Measurements from ENCODE around the gene RPTOR. TPM values are rescaled to one million over a fixed set of nuclear protein-coding genes. Genes with fewer than 3 reads are reported as not detected.
"Not testable (repeated sequence)": the region's sequence is repeated elsewhere in the genome, so short reads cannot be mapped to it uniquely, and the experiment has no call there.

Gene RPTOR
- total and polyA plus RNA-seq, 2 donors (not counting 1 experiment from before 2014, with no cell fraction given): 6.7 to 22.8 TPM

- H3K4me2 ChIP-seq (ENCODE audit: extremely low read depth, insufficient read depth, low read length): no peak overlapping the region
- H3K9ac ChIP-seq (ENCODE audit: insufficient read depth, low read length): no peak overlapping the region
- H3K4me3 ChIP-seq (replicated peaks in 1 of 4; ENCODE audit: control extremely low read depth in 1 of 4, insufficient read depth in 1 of 4, low read depth in 3 of 4, low read length in 4 of 4): no peak overlapping the region
- peaks cover 2% of the 10 kb centered on the region for H3K27me3 ChIP-seq (ENCODE audit: control insufficient read depth, insufficient read depth, low read length)
- no peak overlapping the region for H3K27ac ChIP-seq (ENCODE audit: insufficient read depth, low read length)
- peaks cover 4% of the 10 kb centered on the region for H3K4me1 ChIP-seq (ENCODE audit: control insufficient read depth, extremely low read depth, insufficient read depth, low read length)
- TF ChIP-seq, protein P1, sequence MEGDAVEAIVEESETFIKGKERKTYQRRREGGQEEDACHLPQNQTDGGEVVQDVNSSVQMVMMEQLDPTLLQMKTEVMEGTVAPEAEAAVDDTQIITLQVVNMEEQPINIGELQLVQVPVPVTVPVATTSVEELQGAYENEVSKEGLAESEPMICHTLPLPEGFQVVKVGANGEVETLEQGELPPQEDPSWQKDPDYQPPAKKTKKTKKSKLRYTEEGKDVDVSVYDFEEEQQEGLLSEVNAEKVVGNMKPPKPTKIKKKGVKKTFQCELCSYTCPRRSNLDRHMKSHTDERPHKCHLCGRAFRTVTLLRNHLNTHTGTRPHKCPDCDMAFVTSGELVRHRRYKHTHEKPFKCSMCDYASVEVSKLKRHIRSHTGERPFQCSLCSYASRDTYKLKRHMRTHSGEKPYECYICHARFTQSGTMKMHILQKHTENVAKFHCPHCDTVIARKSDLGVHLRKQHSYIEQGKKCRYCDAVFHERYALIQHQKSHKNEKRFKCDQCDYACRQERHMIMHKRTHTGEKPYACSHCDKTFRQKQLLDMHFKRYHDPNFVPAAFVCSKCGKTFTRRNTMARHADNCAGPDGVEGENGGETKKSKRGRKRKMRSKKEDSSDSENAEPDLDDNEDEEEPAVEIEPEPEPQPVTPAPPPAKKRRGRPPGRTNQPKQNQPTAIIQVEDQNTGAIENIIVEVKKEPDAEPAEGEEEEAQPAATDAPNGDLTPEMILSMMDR (conservative IDR thresholded peaks at IDR 0.05 in 1 of 2, IDR thresholded peaks at IDR 0.05 in 1 of 2; ENCODE audit: low read depth in 1 of 2, low read length in 2 of 2): no peak
- TF ChIP-seq EZH2 (IDR thresholded peaks at IDR 0.05; ENCODE audit: low read length, missing control alignments): no peak
- no peaks in the 10 kb centered on the region for H3K9me3 ChIP-seq (ENCODE audit: control insufficient read depth, insufficient read depth, low read depth, low read length)
- H3K79me2 ChIP-seq (ENCODE audit: control insufficient read depth, insufficient read depth, low read length): no peaks in the 10 kb centered on the region
- DNase-seq (ENCODE audit: low read depth in 2 of 2): no peak
- H2AFZ ChIP-seq (ENCODE audit: low read length): no peak overlapping the region
- H4K20me1 ChIP-seq (ENCODE audit: control insufficient read depth, extremely low read depth, insufficient read depth, low read length): no peaks in the 10 kb centered on the region
- no peaks in the 10 kb centered on the region for H3K36me3 ChIP-seq (ENCODE audit: control insufficient read depth, insufficient read depth, low read length)
Observed at GRCh38 chr17:80503031-80503430, 41.6 kb upstream of the RPTOR start.

- Histone ChIP-seq H4K20me1 (ENCODE audit: control insufficient read depth, extremely low read depth, insufficient read depth, low read length) (no peaks in the 10 kb centered on the region), H3K4me2 (ENCODE audit: extremely low read depth, insufficient read depth, low read length) (no peak overlapping the region), H3K4me1 (ENCODE audit: control insufficient read depth, extremely low read depth, insufficient read depth, low read length) (no peaks in the 10 kb centered on the region), H3K79me2 (ENCODE audit: control insufficient read depth, insufficient read depth, low read length) (no peaks in the 10 kb centered on the region), H3K9ac (ENCODE audit: insufficient read depth, low read length) (no peak overlapping the region), H3K27ac (ENCODE audit: insufficient read depth, low read length) (no peak overlapping the region), H3K27me3 (ENCODE audit: control insufficient read depth, insufficient read depth, low read length) (peaks cover 2% of the 10 kb centered on the region), H3K36me3 (ENCODE audit: control insufficient read depth, insufficient read depth, low read length) (no peaks in the 10 kb centered on the region), H3K4me3 (replicated peaks in 1 of 4; ENCODE audit: control extremely low read depth in 1 of 4, insufficient read depth in 1 of 4, low read depth in 3 of 4, low read length in 4 of 4) (no peak overlapping the region), H3K9me3 (ENCODE audit: control insufficient read depth, insufficient read depth, low read depth, low read length) (no peaks in the 10 kb centered on the region), H2AFZ (ENCODE audit: low read length) (no peak overlapping the region)
- DNase-seq (ENCODE audit: low read depth in 2 of 2): no peak
- no peak for TF ChIP-seq EZH2 (IDR thresholded peaks at IDR 0.05; ENCODE audit: low read length, missing control alignments)
- TF ChIP-seq, protein P1 (conservative IDR thresholded peaks at IDR 0.05 in 1 of 2, IDR thresholded peaks at IDR 0.05 in 1 of 2; ENCODE audit: low read depth in 1 of 2, low read length in 2 of 2): no peak
Observed at GRCh38 chr17:80503921-80504320, 40.7 kb upstream of the RPTOR start.

DNA sequence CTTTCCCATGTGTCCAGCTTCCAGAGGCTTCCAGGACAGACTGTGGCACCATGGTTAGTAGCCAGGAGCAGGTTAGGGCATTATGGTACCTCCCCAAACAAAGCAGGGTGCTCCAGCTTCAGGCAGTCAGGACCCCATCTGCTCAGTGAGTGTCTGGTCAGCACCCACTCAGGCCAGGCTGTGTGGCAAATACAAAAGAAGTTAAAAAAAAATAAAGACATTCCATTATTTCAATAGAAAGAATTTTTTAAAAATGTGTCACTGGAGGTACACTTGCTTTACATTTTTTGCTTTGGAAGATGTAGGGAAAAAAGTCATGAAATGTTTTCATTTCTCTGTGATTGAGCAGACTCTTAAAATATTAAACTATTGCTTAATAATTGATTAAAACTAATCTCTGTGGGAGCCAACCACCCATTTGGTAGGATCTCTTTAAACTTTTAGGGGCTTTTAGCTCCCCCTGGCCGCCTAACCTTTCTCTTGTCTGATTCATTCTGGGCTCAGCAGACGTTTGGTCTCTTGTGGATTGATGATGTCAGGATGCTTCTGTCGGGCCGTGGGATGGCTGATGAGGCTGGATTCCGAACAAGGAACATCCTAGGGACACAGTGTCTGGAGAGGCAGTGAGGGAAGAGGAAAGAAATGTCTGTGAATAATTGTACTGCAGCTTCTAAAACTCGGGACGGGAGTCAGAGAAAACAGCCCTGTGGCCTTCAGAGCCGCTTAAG is 39.8 kb upstream of the RPTOR start:
- no peaks in the 10 kb centered on the region for H3K79me2 ChIP-seq (ENCODE audit: control insufficient read depth, insufficient read depth, low read length)
- peaks cover 2% of the 10 kb centered on the region for H3K27me3 ChIP-seq (ENCODE audit: control insufficient read depth, insufficient read depth, low read length)
- H3K36me3 ChIP-seq (ENCODE audit: control insufficient read depth, insufficient read depth, low read length): no peaks in the 10 kb centered on the region
- peak in 1 of 2 donors; percentile 86 for DNase-seq (ENCODE audit: low read depth in 2 of 2)
- no peaks in the 10 kb centered on the region for H3K9me3 ChIP-seq (ENCODE audit: control insufficient read depth, insufficient read depth, low read depth, low read length)
- no peaks in the 10 kb centered on the region for H3K4me1 ChIP-seq (ENCODE audit: control insufficient read depth, extremely low read depth, insufficient read depth, low read length)
- H3K9ac ChIP-seq (ENCODE audit: insufficient read depth, low read length): no peak overlapping the region
- H3K27ac ChIP-seq (ENCODE audit: insufficient read depth, low read length): no peak overlapping the region
- no peak overlapping the region for H3K4me3 ChIP-seq (replicated peaks in 1 of 4; ENCODE audit: control extremely low read depth in 1 of 4, insufficient read depth in 1 of 4, low read depth in 3 of 4, low read length in 4 of 4)
- TF ChIP-seq, protein P1 (conservative IDR thresholded peaks at IDR 0.05 in 1 of 2, IDR thresholded peaks at IDR 0.05 in 1 of 2; ENCODE audit: low read depth in 1 of 2, low read length in 2 of 2): no peak
- TF ChIP-seq EZH2 (IDR thresholded peaks at IDR 0.05; ENCODE audit: low read length, missing control alignments): no peak
- no peaks in the 10 kb centered on the region for H4K20me1 ChIP-seq (ENCODE audit: control insufficient read depth, extremely low read depth, insufficient read depth, low read length)
- no peak overlapping the region for H2AFZ ChIP-seq (ENCODE audit: low read length)
- H3K4me2 ChIP-seq (ENCODE audit: extremely low read depth, insufficient read depth, low read length): no peak overlapping the region

- H3K27ac ChIP-seq (ENCODE audit: insufficient read depth, low read length); H4K20me1 ChIP-seq (ENCODE audit: control insufficient read depth, extremely low read depth, insufficient read depth, low read length); H3K9ac ChIP-seq (ENCODE audit: insufficient read depth, low read length); H3K27me3 ChIP-seq (ENCODE audit: control insufficient read depth, insufficient read depth, low read length); H3K4me3 ChIP-seq (replicated peaks in 1 of 4; ENCODE audit: control extremely low read depth in 1 of 4, insufficient read depth in 1 of 4, low read depth in 3 of 4, low read length in 4 of 4); H2AFZ ChIP-seq (ENCODE audit: low read length); H3K9me3 ChIP-seq (ENCODE audit: control insufficient read depth, insufficient read depth, low read depth, low read length); H3K79me2 ChIP-seq (ENCODE audit: control insufficient read depth, insufficient read depth, low read length); H3K4me1 ChIP-seq (ENCODE audit: control insufficient read depth, extremely low read depth, insufficient read depth, low read length); H3K4me2 ChIP-seq (ENCODE audit: extremely low read depth, insufficient read depth, low read length); H3K36me3 ChIP-seq (ENCODE audit: control insufficient read depth, insufficient read depth, low read length): not testable (repeated sequence)
- peak in 1 of 2 donors; percentile 23 for DNase-seq (ENCODE audit: low read depth in 2 of 2)
Observed at GRCh38 chr17:80507177-80507576, 37.5 kb upstream of the RPTOR start.
